PFSK-1 (cell line): ENCODE results near the gene IFITM2.

Source experiments
- POLR2AphosphoS5 ChIP-seq: IDR thresholded peaks from 2 replicates; pipeline ENCODE4 v1.6.1; 2012; ENCODE audit warnings: low read depth, mild to moderate bottlenecking, control low read depth, low read length, moderate library complexity
- SIN3A ChIP-seq: IDR thresholded peaks from 2 replicates; pipeline ENCODE4 v1.6.1; 2012; ENCODE audit warnings: mild to moderate bottlenecking, low read length, moderate library complexity, borderline replicate concordance; ENCODE audit not compliant: insufficient read depth
- TAF1 ChIP-seq: IDR thresholded peaks from 2 replicates; pipeline ENCODE4 v1.6.1; 2012; ENCODE audit warnings: low read length, control low read depth, borderline replicate concordance; ENCODE audit not compliant: insufficient read depth

DNA sequence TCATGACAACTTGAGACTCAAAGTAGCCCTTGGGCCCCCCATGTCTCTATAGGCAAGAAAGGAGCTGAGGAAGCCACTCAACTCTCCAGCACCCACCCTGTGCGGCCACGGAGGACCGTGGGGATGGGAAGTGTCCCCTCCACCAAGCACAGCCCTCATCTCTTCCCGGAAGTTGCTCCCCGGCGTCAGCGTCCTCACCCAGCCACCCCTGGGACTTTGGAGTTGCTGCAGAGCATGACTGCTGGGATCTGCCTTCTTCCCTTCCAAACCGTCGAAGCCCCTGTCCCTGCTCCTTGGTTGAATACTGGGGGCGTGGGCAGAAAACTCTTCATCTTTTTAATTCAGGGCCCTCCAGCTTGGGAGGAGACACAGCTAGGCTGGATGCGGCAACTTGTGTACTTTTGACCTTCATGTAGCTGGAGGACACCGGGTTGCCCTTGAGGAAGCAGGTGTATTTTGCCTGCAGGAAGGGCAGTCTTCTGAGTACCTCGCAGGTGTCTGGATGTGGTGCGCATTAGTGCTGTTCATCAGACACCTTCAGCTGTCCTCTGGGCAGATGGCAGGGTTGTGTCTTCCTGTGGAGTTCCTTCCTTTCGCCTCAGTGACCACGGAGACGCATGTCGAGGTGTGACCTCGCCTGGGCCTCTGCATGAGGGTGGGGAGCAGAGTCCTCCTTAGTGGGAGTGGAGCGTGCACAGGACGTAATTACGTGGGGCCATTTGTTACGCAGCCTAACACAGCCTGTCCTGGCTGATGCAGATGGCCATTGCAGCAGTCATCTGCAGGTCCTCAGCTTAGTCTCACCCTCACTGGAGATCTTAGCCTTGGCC, 25.2 kb downstream of the IFITM2 start:
- TF ChIP-seq SIN3A (no peak), TAF1 (no peak), POLR2AphosphoS5 (no peak)
